Measurements from ENCODE around the gene MAP1B.
A peak's percentile ranks its signal among the peaks of the same experiment; 100 is the strongest.
"Not testable (repeated sequence)": the region's sequence is repeated elsewhere in the genome, so short reads cannot be mapped to it uniquely, and the experiment has no call there.

The MAP1B gene

GRCh38 chr5:72161951-72162350 lies 54.7 kb downstream of the MAP1B start:
- DNase-seq (ENCODE audit: low spot score) = no peak

- DNase-seq (ENCODE audit: low spot score) = no peak
Measured at GRCh38 chr5:72163349-72163983, 56.2 kb downstream of the MAP1B start.

- DNase-seq (ENCODE audit: low spot score) = no peak
Measured at GRCh38 chr5:72166070-72166979, 59.0 kb downstream of the MAP1B start.

GRCh38 chr5:72167257-72167656 lies 60.0 kb downstream of the MAP1B start:
- DNase-seq (ENCODE audit: low spot score) = no peak

GRCh38 chr5:72167804-72168203 lies 60.5 kb downstream of the MAP1B start:
- no peak for DNase-seq (ENCODE audit: low spot score)

- DNase-seq (ENCODE audit: low spot score) = no peak
Measured at GRCh38 chr5:72170101-72170500, 62.8 kb downstream of the MAP1B start.

- not testable (repeated sequence) for DNase-seq (ENCODE audit: low spot score)
Measured at GRCh38 chr5:72171181-72171580, 63.9 kb downstream of the MAP1B start.

- no peak for DNase-seq (ENCODE audit: low spot score)
Measured at GRCh38 chr5:72171667-72172066, 64.4 kb downstream of the MAP1B start.

- no peak for DNase-seq (ENCODE audit: low spot score)
Measured at GRCh38 chr5:72172786-72173185, 65.5 kb downstream of the MAP1B start.

- no peak for DNase-seq (ENCODE audit: low spot score)
Measured at GRCh38 chr5:72177538-72177937, 70.3 kb downstream of the MAP1B start.

GRCh38 chr5:72179028-72179815 lies 71.9 kb downstream of the MAP1B start:
- DNase-seq (ENCODE audit: low spot score) = peak; percentile 42

GRCh38 chr5:72179816-72180440 lies 72.7 kb downstream of the MAP1B start:
- DNase-seq (ENCODE audit: low spot score) = no peak

- DNase-seq (ENCODE audit: low spot score) = no peak
Measured at GRCh38 chr5:72180925-72181324, 73.7 kb downstream of the MAP1B start.

- no peak for DNase-seq (ENCODE audit: low spot score)
Measured at GRCh38 chr5:72182686-72183085, 75.4 kb downstream of the MAP1B start.

GRCh38 chr5:72183101-72183520 lies 75.8 kb downstream of the MAP1B start:
- DNase-seq (ENCODE audit: low spot score) = peak; percentile 24

GRCh38 chr5:72184408-72184807 lies 77.1 kb downstream of the MAP1B start:
- no peak for DNase-seq (ENCODE audit: low spot score)

- no peak for DNase-seq (ENCODE audit: low spot score)
Measured at GRCh38 chr5:72185496-72186329, 78.4 kb downstream of the MAP1B start.

- DNase-seq (ENCODE audit: low spot score) = no peak
Measured at GRCh38 chr5:72187388-72188075, 80.3 kb downstream of the MAP1B start.

- DNase-seq (ENCODE audit: low spot score) = no peak
Measured at GRCh38 chr5:72188166-72188565, 80.9 kb downstream of the MAP1B start.

- no peak for DNase-seq (ENCODE audit: low spot score)
Measured at GRCh38 chr5:72189146-72189545, 81.9 kb downstream of the MAP1B start.

GRCh38 chr5:72191404-72191803 lies 84.1 kb downstream of the MAP1B start:
- no peak for DNase-seq (ENCODE audit: low spot score)
